ENCODE results near the gene TBL3. TPM values are rescaled to one million over a fixed set of nuclear protein-coding genes. Genes with fewer than 3 reads are reported as not detected.

Gene TBL3
- total RNA-seq, 4 donors from 2014 or later = 34.4 to 91.8 (median 53.7) TPM

DNA sequence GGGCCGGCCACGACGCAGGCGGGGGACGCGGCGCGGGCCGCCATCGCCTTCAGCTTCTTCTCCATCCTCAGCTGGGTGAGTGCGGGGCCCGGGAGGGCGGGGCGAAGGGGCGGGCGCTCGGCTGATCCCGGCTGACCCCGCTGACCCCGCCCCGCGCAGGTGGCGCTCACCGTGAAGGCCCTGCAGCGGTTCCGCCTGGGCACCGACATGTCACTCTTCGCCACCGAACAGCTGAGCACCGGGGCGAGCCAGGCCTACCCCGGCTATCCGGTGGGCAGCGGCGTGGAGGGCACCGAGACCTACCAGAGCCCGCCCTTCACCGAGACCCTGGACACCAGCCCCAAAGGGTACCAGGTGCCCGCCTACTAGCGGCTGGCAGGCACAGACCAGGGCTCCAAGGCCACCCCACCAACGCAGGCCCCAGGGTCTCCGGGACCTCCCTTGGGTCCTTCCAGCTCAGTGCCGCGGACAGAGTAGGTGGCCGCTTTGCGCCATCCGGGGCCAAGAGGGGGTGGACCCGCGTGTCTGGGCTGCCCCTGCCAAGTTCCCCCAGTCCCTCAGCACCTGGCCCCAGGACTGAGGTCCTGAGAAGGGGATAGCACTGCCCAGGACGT is 21.0 kb downstream of the TBL3 start:
- no peak for DNase-seq
- 20 to 29% methylated on average over 1 to 7 of the region's 50 CpGs for WGBS, 2 donors
- Histone ChIP-seq H3K27me3 (peaks cover 14% of the 10 kb centered on the region), H3K27ac (no peak overlapping the region), H3K36me3 (peaks cover under 1 to 2% of the 10 kb centered on the region in 2 donors), H3K4me3 (replicated peaks in 1 of 3) (no peak overlapping the region), H3K9me3 (no peaks in the 10 kb centered on the region), H3K4me1 (peaks cover 24 to 36% of the 10 kb centered on the region in 2 donors)
- no peak for TF ChIP-seq POLR2A (IDR thresholded peaks at IDR 0.05)
- TF ChIP-seq, protein P1, sequence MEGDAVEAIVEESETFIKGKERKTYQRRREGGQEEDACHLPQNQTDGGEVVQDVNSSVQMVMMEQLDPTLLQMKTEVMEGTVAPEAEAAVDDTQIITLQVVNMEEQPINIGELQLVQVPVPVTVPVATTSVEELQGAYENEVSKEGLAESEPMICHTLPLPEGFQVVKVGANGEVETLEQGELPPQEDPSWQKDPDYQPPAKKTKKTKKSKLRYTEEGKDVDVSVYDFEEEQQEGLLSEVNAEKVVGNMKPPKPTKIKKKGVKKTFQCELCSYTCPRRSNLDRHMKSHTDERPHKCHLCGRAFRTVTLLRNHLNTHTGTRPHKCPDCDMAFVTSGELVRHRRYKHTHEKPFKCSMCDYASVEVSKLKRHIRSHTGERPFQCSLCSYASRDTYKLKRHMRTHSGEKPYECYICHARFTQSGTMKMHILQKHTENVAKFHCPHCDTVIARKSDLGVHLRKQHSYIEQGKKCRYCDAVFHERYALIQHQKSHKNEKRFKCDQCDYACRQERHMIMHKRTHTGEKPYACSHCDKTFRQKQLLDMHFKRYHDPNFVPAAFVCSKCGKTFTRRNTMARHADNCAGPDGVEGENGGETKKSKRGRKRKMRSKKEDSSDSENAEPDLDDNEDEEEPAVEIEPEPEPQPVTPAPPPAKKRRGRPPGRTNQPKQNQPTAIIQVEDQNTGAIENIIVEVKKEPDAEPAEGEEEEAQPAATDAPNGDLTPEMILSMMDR (IDR thresholded peaks at IDR 0.05) = no peak
- intact Hi-C loops (cut with DNase I) = no loop called here

DNA sequence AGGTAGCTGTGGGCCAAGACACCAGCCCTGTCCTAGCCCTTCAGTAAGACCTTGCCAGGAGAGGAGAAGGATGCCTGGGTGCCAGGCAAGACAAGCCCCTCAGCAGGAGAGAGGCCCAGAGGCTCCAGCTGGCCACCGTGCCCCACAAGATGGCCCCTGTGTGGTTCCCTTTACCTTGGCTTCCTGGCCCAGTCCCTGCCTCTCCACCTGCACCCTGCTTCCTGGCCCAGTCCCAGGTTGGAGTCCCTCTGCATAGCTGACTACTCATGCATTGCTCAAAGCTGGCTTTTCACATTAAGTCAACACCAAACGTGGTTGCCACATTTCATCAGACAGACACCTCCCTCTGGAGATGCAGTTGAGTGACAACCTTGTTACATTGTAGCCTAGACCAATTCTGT is 21.9 kb downstream of the TBL3 start:
- H3K27me3 ChIP-seq = peaks cover 14% of the 10 kb centered on the region
- intact Hi-C loops (cut with DNase I) = no loop called here
- no peak overlapping the region for H3K4me3 ChIP-seq (replicated peaks in 1 of 3)
- DNase-seq = peak; percentile 79 to 89
- no peak for TF ChIP-seq POLR2A (IDR thresholded peaks at IDR 0.05)
- TF ChIP-seq, protein P1 (IDR thresholded peaks at IDR 0.05) = no peak
- H3K4me1 ChIP-seq = peaks cover 24 to 36% of the 10 kb centered on the region in 2 donors
- no peaks in the 10 kb centered on the region for H3K9me3 ChIP-seq
- WGBS, 2 donors = 9 to 27% methylated on average over 1 to 2 of the region's 2 CpGs
- peaks cover 10 to 11% of the 10 kb centered on the region in 2 donors for H3K36me3 ChIP-seq
- H3K27ac ChIP-seq = no peak overlapping the region

DNA sequence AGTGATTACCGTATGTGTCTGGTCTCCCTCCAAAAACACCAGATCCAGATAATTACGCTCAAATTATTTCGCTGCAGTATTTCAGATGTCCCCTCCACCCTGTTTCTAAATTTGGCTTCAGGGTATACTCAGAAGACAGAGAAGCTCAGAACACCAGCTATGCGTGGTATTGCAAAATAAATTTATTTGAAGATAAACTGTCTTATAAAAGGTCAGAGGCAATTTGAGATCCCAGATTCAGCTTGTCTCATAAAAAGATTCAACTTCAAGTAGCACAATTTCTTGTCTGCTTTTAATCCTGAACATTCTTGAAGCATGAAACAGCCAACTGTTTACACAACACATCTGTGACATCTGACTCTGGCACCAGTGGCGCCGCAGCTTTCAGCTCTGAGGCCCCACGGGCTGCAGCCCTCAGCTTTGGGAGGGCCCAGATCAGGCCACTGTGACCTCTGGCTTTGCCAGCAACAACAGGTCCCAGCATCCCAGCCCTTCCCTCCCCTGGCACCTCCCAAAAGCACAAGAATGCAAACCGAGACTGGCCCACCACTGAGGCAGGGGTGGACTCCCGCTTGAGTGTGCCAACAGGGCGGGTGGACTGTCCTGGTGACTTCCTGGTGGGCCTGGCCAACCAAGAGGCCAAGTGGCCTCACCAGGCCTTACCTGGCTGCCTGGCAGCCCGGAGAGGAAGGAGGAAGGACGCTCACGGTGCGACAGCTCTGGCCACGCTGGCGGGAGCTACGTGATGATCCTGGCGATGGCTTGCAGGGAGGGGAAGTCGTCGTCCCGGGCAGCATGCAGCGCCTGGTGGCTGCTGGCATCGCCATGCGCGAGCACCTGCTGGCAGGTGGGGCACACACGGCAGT is 25.9 kb downstream of the TBL3 start:
- H3K27ac ChIP-seq = no peak overlapping the region
- WGBS, 2 donors = 86 to 94% methylated on average over 7 to 25 of the region's 26 CpGs
- no peak for TF ChIP-seq POLR2A (IDR thresholded peaks at IDR 0.05)
- TF ChIP-seq, protein P1 (IDR thresholded peaks at IDR 0.05) = no peak
- no peaks in the 10 kb centered on the region for H3K27me3 ChIP-seq
- no peak overlapping the region for H3K4me3 ChIP-seq (replicated peaks in 1 of 3)
- no peak for DNase-seq
- H3K36me3 ChIP-seq = peaks cover 46 to 49% of the 10 kb centered on the region in 2 donors
- intact Hi-C loops (cut with DNase I) = no loop called here
- H3K9me3 ChIP-seq = no peaks in the 10 kb centered on the region
- H3K4me1 ChIP-seq = peaks cover 9% of the 10 kb centered on the region in 2 donors

DNA sequence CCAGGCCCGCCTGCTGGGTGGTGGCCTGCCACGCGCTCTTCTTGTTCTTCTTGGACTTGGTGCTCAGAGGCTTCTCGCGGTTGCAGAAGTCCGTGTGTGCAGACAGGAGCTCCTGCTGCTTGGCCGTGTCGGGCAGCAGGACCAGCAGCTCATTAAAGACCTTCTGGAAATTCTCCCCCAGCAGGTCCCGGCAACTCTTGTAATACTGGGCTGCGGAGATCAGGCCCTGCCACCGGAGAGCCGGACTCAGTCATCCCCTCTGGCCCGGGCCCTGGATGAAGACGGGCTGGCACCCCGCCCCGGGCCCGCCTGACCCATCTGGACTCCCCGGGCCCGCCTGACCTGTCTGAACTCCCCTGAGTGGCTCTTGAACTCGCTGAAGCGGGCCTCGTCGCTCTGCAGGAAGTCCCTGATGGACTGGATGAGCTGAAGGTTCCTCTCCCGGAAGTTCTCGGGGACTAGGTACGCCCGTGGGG is 26.5 kb downstream of the TBL3 start:
- no peaks in the 10 kb centered on the region for H3K9me3 ChIP-seq
- 86 to 91% methylated on average over 13 to 17 of the region's 27 CpGs for WGBS, 2 donors
- H3K4me3 ChIP-seq (replicated peaks in 1 of 3) = no peak overlapping the region
- H3K27me3 ChIP-seq = no peaks in the 10 kb centered on the region
- no peak overlapping the region for H3K27ac ChIP-seq
- peaks cover 6 to 9% of the 10 kb centered on the region in 2 donors for H3K4me1 ChIP-seq
- TF ChIP-seq, protein P1 (IDR thresholded peaks at IDR 0.05) = no peak
- TF ChIP-seq POLR2A (IDR thresholded peaks at IDR 0.05) = no peak
- DNase-seq = no peak
- H3K36me3 ChIP-seq = peaks cover 51 to 54% of the 10 kb centered on the region in 2 donors
- intact Hi-C loops (cut with DNase I) = no loop called here
